Germinal center (tissue), 1 donor: ENCODE data around the gene BOC.

ENCODE experiments used
- DNase-seq: peaks from one replicate; pipeline ENCODE4 v3.0.0; 2012; ENCODE audit warnings: mixed read lengths, low spot score

Gene BOC

GRCh38 chr3:113251817-113252216 lies 40.5 kb downstream of the BOC start:
- no peak for DNase-seq

- DNase-seq, result no peak
These were observed 41.2 kb downstream of the BOC start for GRCh38 chr3:113252553-113252952.

- no peak for DNase-seq
These were observed 42.3 kb downstream of the BOC start for GRCh38 chr3:113253702-113254101.

- no peak for DNase-seq
These were observed 43.0 kb downstream of the BOC start for GRCh38 chr3:113254171-113254947.

- no peak for DNase-seq
These were observed 43.9 kb downstream of the BOC start for GRCh38 chr3:113255100-113255853.

- DNase-seq, result no peak
These were observed 44.7 kb downstream of the BOC start for GRCh38 chr3:113255854-113256615.

- DNase-seq, result no peak
These were observed 47.0 kb downstream of the BOC start for GRCh38 chr3:113258361-113258760.

GRCh38 chr3:113259196-113259595 lies 47.8 kb downstream of the BOC start:
- DNase-seq, result no peak

GRCh38 chr3:113261063-113261625 lies 49.8 kb downstream of the BOC start:
- no peak for DNase-seq

- no peak for DNase-seq
These were observed 50.4 kb downstream of the BOC start for GRCh38 chr3:113261626-113262303.

GRCh38 chr3:113262304-113262665 lies 50.9 kb downstream of the BOC start:
- DNase-seq, result no peak

GRCh38 chr3:113263020-113263419 lies 51.7 kb downstream of the BOC start:
- no peak for DNase-seq

GRCh38 chr3:113263778-113264177 lies 52.4 kb downstream of the BOC start:
- no peak for DNase-seq

- no peak for DNase-seq
These were observed 53.1 kb downstream of the BOC start for GRCh38 chr3:113264283-113265131.

- no peak for DNase-seq
These were observed 53.9 kb downstream of the BOC start for GRCh38 chr3:113265231-113265630.

- DNase-seq, result no peak
These were observed 55.4 kb downstream of the BOC start for GRCh38 chr3:113266738-113267137.

- no peak for DNase-seq
These were observed 57.0 kb downstream of the BOC start for GRCh38 chr3:113268311-113268710.

- DNase-seq, result no peak
These were observed 57.6 kb downstream of the BOC start for GRCh38 chr3:113268942-113269341.

GRCh38 chr3:113269661-113270060 lies 58.3 kb downstream of the BOC start:
- no peak for DNase-seq

GRCh38 chr3:113270068-113270467 lies 58.7 kb downstream of the BOC start:
- DNase-seq, result no peak

GRCh38 chr3:113270786-113271185 lies 59.4 kb downstream of the BOC start:
- no peak for DNase-seq
